ENCODE results near the gene ABLIM1. TPM values are rescaled to one million over a fixed set of nuclear protein-coding genes. Genes with fewer than 3 reads are reported as not detected.

ABLIM1 gene
- total RNA-seq, 1 experiment from 2014 or later = 34.0 TPM

GRCh38 chr10:114483575-114483974, 174.5 kb downstream of the ABLIM1 start:
- H3K4me3 ChIP-seq (ENCODE audit: low read depth, low read length, poor library complexity, severe bottlenecking) = no peak overlapping the region
- intact Hi-C loops (cut with micrococcal nuclease; ENCODE audit: unreplicated experiment) = no loop called here
- no peak overlapping the region for H3K27ac ChIP-seq (ENCODE audit: low read depth, low read length, poor library complexity, severe bottlenecking)
- peaks cover 3% of the 10 kb centered on the region for H3K9me3 ChIP-seq (ENCODE audit: low read depth, low read length, poor library complexity, severe bottlenecking)
- no peak for DNase-seq (ENCODE audit: low spot score)
- H3K36me3 ChIP-seq (ENCODE audit: insufficient read depth, low read length, poor library complexity, severe bottlenecking) = no peaks in the 10 kb centered on the region
- BruUV-seq (replicated peaks) = no TSS peak
- POLR2A ChIA-PET (ENCODE audit: low non-redundant PET) = no interaction called here
- H3K4me1 ChIP-seq (ENCODE audit: insufficient read depth, low read length, poor library complexity, severe bottlenecking) = no peaks in the 10 kb centered on the region
- H3K27me3 ChIP-seq (replicated peaks; ENCODE audit: insufficient read depth, low read depth, low read length, poor library complexity) = no peaks in the 10 kb centered on the region
- TF ChIP-seq CTCF (conservative IDR thresholded peaks at IDR 0.05; ENCODE audit: low read depth, low read length) (no peak), EZH2 (IDR thresholded peaks at IDR 0.05; ENCODE audit: borderline replicate concordance, low read depth, low read length, poor library complexity, severe bottlenecking) (no peak)
- CTCF ChIA-PET = no interaction called here

GRCh38 chr10:114482480-114483304, 175.4 kb downstream of the ABLIM1 start:
- Histone ChIP-seq H3K27ac (ENCODE audit: low read depth, low read length, poor library complexity, severe bottlenecking) (no peak overlapping the region), H3K27me3 (replicated peaks; ENCODE audit: insufficient read depth, low read depth, low read length, poor library complexity) (no peaks in the 10 kb centered on the region), H3K4me1 (ENCODE audit: insufficient read depth, low read length, poor library complexity, severe bottlenecking) (no peaks in the 10 kb centered on the region), H3K9me3 (ENCODE audit: low read depth, low read length, poor library complexity, severe bottlenecking) (peaks cover 3% of the 10 kb centered on the region), H3K4me3 (ENCODE audit: low read depth, low read length, poor library complexity, severe bottlenecking) (no peak overlapping the region), H3K36me3 (ENCODE audit: insufficient read depth, low read length, poor library complexity, severe bottlenecking) (no peaks in the 10 kb centered on the region)
- intact Hi-C loops (cut with micrococcal nuclease; ENCODE audit: unreplicated experiment) = no loop called here
- ChIA-PET POLR2A (ENCODE audit: low non-redundant PET) (no interaction called here), CTCF (no interaction called here)
- BruUV-seq (replicated peaks) = no TSS peak
- TF ChIP-seq EZH2 (IDR thresholded peaks at IDR 0.05; ENCODE audit: borderline replicate concordance, low read depth, low read length, poor library complexity, severe bottlenecking) = no peak
- no peak for TF ChIP-seq CTCF (conservative IDR thresholded peaks at IDR 0.05; ENCODE audit: low read depth, low read length)
- peak; percentile 30 for DNase-seq (ENCODE audit: low spot score)

- Histone ChIP-seq H3K36me3 (ENCODE audit: insufficient read depth, low read length, poor library complexity, severe bottlenecking) (no peaks in the 10 kb centered on the region), H3K27me3 (replicated peaks; ENCODE audit: insufficient read depth, low read depth, low read length, poor library complexity) (no peaks in the 10 kb centered on the region), H3K4me1 (ENCODE audit: insufficient read depth, low read length, poor library complexity, severe bottlenecking) (no peaks in the 10 kb centered on the region), H3K27ac (ENCODE audit: low read depth, low read length, poor library complexity, severe bottlenecking) (no peak overlapping the region), H3K4me3 (ENCODE audit: low read depth, low read length, poor library complexity, severe bottlenecking) (no peak overlapping the region), H3K9me3 (ENCODE audit: low read depth, low read length, poor library complexity, severe bottlenecking) (peaks cover 3% of the 10 kb centered on the region)
- CTCF ChIA-PET = no interaction called here
- no peak for DNase-seq (ENCODE audit: low spot score)
- intact Hi-C loops (cut with micrococcal nuclease; ENCODE audit: unreplicated experiment) = no loop called here
- TF ChIP-seq EZH2 (IDR thresholded peaks at IDR 0.05; ENCODE audit: borderline replicate concordance, low read depth, low read length, poor library complexity, severe bottlenecking) = no peak
- TF ChIP-seq CTCF (conservative IDR thresholded peaks at IDR 0.05; ENCODE audit: low read depth, low read length) = no peak
- POLR2A ChIA-PET (ENCODE audit: low non-redundant PET) = no interaction called here
- BruUV-seq (replicated peaks) = no TSS peak
Observed at GRCh38 chr10:114481055-114481454, 177.0 kb downstream of the ABLIM1 start.
